GM12872 (cell line): Measurements from ENCODE around the gene USP33.

Experiments
- TF ChIP-seq, protein P1 (sequence below): IDR thresholded peaks from 3 replicates; pipeline ENCODE4 v1.5.1; 2011; ENCODE audit warnings: low read depth, mild to moderate bottlenecking, low read length, moderate library complexity; ENCODE audit not compliant: insufficient read depth

The USP33 gene

DNA sequence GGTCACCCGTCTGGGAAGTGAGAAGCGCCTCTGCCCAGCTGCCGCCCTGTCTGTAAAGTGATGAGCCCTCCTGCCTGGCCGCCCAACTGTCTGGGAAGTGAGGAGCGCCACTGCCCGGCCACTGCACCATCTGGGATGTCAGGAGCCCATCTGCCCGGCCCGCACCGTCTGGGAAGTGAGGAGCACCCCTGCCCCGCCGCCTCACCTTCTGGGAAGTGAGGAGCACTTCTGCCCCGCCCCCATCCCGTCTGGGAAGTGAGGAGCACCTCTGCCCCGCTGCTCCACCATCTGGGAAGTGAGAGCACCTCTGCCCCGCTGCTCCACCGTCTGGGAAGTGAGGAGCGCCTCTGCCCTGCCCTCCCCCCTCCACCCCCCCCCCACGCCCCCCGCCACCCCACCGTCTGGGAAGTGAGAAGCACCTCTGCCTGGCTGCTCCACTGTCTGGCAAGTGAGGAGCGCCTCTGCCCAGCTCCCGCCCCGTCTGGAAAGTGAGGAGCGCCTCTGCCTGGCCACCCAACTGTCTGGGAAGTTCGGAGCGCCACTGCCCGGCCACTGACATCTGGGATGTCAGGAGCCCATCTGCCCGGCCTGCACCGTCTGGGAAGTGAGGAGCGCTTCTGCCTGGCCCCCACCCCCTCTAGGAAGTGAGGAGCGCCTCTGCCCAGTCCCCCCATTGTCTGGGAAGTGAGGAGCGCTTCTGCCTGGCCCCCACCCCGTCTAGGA is 72.7 kb downstream of the USP33 start:
- TF ChIP-seq, protein P1, sequence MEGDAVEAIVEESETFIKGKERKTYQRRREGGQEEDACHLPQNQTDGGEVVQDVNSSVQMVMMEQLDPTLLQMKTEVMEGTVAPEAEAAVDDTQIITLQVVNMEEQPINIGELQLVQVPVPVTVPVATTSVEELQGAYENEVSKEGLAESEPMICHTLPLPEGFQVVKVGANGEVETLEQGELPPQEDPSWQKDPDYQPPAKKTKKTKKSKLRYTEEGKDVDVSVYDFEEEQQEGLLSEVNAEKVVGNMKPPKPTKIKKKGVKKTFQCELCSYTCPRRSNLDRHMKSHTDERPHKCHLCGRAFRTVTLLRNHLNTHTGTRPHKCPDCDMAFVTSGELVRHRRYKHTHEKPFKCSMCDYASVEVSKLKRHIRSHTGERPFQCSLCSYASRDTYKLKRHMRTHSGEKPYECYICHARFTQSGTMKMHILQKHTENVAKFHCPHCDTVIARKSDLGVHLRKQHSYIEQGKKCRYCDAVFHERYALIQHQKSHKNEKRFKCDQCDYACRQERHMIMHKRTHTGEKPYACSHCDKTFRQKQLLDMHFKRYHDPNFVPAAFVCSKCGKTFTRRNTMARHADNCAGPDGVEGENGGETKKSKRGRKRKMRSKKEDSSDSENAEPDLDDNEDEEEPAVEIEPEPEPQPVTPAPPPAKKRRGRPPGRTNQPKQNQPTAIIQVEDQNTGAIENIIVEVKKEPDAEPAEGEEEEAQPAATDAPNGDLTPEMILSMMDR, result no peak

DNA sequence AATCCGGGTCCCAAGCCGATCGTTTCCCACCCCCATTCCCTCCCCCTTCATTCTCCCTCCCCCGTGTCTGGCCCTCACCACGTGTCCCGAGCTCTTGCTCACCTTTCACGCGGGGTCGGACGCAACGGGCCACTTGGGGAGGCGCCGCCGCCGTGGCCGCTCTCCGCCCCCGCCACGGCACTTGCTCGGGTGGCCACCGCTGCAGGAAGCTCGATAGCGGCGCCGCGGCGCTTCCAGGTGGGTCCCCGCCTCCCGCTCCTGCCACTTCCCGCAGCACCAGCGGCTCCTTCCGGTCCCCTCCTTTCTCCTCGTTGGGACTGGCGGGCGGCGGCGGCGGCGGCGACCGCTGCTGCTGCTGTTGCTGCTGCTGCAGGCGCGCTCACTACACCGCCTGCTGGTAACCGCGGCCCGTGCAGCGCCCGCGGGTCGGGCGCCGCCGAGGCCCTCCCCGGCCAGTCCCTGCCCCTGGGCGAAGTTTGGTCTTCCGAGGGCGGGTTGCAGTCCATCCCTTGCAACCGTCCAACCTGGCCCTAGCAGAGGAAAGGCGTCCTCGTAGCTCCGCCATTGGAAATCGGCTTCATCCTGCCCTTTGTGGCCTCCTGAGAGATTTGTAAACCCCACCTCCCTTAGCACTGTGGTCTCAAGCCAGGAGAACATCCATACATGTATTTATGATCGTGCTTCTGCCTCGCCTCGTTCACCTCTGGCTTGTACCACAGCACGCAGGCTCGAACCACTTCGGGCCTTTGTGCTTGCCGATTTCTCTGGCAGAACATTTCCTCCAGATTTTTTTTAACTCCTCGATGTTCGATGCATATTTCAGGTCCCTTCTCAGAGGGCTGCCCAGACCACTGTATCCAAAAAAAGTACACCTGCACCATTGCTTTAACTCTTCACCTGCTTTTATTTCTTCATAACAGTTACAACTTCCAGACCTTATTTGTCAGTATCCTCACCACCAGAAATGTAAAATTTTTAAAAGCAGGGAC is 76.2 kb downstream of the USP33 start:
- TF ChIP-seq, protein P1, result peak; percentile 84

DNA sequence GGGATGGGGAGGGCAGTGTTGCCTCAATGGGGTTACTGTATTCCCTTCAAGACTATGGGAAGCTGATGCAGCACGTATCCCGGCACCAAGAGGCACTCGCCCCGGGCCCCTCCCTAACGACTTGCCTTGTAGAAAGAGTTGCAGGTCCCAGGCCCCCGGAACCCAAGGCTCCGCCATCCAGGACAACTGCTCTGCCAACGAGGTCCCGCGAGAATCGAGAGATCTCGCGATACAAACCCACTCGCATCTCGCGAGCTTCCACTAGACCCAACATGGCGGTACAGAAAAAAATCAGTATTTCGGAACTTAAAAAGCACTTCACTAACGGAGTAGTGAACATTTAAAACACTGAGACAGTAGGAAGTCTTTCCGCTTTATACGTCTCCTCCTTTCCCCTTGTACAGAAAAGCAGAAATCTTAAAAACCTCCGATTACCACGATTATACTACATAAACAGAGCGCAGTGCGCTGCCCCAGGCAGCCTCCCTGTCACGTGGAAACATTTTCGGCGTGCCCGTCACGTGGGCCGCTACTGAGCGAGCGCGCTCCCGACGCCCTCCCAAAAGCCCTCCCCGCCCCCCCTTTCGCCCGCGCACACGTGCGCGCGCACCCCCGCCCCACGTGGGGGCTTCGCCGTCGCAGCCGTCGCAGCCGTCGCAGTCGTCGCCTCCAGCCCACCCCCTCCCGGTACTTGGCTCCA is 77.0 kb downstream of the USP33 start, which contains the start of gene ZZZ3:
ZZZ3 (minus strand) TSS at position 199 of the 700 bp plus-strand sequence. CDS start 49,304 bp downstream, outside the sequence.
- TF ChIP-seq, protein P1, result no peak

DNA sequence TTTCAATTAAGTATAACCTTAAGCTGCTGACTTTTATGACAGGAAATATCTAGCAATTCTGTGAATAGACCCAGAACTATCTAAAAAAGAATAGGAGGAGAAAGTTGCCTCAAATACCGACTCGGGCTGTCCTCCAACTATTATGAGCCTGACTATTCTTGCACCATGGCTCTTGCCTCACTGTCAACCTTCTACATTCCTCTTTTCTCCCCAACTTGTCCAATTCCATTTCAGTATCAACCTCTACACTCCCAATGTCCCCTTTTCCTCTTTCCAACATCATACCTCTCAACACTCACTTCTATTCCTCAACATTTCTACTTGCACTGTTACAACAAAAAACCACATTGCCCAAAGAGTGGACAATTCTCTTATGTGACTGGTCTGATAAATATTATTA is 79.5 kb downstream of the USP33 start:
- TF ChIP-seq, protein P1, result no peak

DNA sequence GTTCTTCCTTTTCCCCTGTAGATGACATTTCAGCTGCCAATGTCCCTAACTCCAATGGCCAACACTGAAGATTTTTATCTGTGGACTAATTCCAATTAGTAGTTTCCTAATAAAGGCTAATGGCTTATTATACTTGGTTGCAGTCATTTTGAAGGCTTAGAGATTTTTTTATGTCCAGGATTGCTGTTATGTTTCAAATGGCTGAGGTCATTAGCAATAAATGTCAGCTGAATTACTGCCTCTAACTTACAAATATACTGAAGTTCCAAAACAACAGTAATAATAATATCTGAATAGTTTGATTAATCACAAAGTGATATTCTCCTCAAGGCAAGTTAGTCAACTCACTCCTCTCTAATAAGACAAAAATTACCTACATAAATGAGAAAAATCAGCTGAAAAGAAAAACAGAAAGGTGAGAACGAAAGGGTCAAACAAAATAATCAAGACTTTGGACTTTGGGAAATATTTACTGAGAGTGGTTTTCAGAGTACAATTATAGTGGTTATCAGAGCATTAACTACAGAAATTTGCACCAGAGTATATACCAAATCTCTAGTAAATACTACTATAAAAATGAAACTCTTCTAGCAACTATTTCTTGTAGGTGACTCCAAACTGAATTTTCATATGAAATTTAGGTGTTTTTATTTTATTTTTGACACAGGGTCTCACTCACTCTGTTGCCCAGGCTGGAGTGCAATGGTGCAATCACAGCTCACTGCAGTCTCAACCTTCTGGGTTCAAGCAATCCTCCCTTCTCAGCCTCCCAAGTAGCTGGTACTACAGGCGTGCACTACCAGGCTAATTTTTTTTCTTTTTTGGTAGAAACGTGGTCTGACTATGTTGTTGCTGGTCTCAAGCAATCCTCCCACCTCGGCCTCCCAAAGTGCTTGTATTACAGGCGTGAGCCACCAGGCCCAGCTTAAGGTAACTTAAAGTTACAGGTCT is 80.7 kb downstream of the USP33 start:
- TF ChIP-seq, protein P1, result no peak

DNA sequence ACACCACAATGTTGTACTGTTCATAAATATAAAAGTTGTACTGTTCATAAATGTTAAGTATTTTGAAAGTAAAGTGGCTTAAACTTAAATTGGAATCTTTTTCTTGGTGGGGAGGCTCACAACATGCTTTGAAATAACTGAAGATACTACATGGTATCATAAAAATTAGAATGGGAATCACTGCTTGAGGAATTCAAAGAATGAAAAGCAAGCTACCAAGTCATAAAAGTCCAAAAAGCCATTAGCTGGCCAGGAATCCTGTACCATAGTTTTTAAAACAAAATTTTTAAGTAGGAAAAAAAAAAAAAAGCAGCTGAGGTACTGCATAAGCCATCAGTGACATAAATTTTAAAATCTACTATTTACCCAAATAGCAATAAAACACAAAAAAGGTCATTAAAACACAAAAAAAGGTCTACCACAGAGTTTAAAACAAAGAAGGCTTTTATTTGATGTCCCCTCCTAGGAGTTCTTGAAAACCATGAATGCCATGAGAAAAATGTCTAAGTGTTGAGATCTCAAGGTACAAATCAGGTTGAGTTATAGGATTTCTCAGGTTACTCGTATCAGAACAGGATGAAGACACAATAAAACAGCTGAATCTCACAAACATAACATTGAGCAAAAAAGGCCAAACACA is 85.8 kb downstream of the USP33 start:
- TF ChIP-seq, protein P1, result no peak
